Memory B cell (primary cell): ENCODE data around the gene CA10.

ENCODE experiments used
- ATAC-seq: fragments of 150-1000 bp; cut with Tn5 transposase; 2 replicates; pipeline ENCODE4 v1.10.0; 2021; ENCODE audit warnings: low read depth, mild to moderate bottlenecking, moderate library complexity
- DNase-seq, 2 donors: peaks; one replicate each; pipeline ENCODE4 v3.0.0; 2022; ENCODE audit warnings: low spot score in 2 of 2
- H3K27ac Mint-ChIP-seq: one replicate; pipeline ENCODE4 v1.8.0; 2022; ENCODE audit warnings: mild to moderate bottlenecking, moderate library complexity, mixed read lengths
- H3K27me3 Mint-ChIP-seq: one replicate; pipeline ENCODE4 v1.8.0; 2022; ENCODE audit warnings: mixed read lengths
- H3K36me3 Mint-ChIP-seq: one replicate; pipeline ENCODE4 v1.8.0; 2022; ENCODE audit warnings: mild to moderate bottlenecking, mixed read lengths
- H3K4me1 Mint-ChIP-seq: one replicate; pipeline ENCODE4 v1.8.0; 2022; ENCODE audit warnings: mixed read lengths
- H3K4me3 Mint-ChIP-seq: one replicate; pipeline ENCODE4 v1.8.0; 2022; ENCODE audit warnings: mild to moderate bottlenecking, moderate library complexity, mixed read lengths
- H3K9me3 Mint-ChIP-seq: one replicate; pipeline ENCODE4 v1.8.0; 2022; ENCODE audit warnings: mixed read lengths

The CA10 gene

DNA sequence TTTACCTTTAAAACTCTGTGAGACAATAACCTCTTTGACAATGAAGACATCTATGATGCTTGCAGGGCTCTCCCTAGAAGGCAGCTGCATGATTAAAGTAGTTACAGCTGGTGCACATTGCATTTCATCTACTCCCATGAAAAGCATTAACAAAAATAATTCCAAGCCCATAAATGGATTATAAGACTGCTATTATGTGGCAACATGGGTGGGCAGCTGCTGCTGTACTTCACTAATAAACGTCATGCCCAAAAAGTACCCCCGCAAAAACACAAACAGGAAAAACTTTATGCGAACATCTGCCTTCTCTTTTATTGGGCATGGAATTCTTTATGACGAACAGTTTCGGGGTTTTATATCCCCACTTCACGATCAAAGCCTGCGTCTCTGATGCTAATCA, 224.9 kb downstream of the CA10 start:
- Mint-ChIP-seq H3K27ac (no peak overlapping the region), H3K4me1 (no peaks in the 10 kb centered on the region), H3K4me3 (no peak overlapping the region), H3K27me3 (peaks cover 2% of the 10 kb centered on the region), H3K9me3 (peaks cover 10% of the 10 kb centered on the region), H3K36me3 (no peaks in the 10 kb centered on the region)
- no peak for ATAC-seq
- no peak for DNase-seq

DNA sequence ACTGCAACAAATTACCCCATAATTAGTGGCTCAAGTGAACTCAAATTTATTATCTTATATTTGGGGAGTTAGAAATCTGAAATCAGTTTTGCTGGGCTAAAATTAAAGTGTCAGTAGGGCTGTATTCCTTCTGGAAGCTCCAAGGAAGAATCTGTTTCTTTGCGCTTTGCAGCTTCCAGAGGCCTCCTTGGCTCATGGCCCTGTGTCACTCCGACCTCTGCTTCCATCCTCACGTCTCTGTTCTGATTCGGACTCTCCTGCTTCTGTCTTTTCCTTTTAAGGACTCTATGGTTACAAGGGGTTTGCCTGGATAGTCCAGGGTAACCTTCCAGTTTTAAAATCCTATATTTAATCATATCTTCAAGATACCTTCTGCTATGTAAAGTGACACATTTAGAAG, 232.1 kb downstream of the CA10 start:
- peaks cover 7% of the 10 kb centered on the region for H3K9me3 Mint-ChIP-seq
- ATAC-seq (no peak), DNase-seq (no peak)
- no peaks in the 10 kb centered on the region for H3K36me3 Mint-ChIP-seq
- no peaks in the 10 kb centered on the region for H3K4me1 Mint-ChIP-seq
- no peak overlapping the region for H3K27ac Mint-ChIP-seq
- no peak overlapping the region for H3K4me3 Mint-ChIP-seq
- H3K27me3 Mint-ChIP-seq, result peaks cover 2% of the 10 kb centered on the region

DNA sequence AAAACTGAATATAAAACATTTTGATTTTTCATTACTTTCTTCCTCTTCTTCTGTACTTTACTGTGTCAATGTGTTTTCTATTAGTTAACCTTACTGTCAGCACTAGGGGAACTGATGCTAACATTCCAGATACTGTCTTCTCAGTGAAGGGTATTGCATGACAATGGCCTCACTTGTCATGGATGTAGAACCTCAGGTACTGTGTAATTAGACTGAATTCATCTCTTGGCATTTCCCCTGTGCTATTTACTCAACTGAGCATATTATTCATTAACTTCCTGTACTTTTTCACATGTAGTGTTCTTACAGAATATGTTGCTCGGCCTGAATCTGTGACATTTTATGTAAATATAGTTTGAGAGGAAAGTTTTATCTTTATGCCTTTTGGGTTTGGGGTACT, 237.0 kb downstream of the CA10 start:
- H3K9me3 Mint-ChIP-seq, result peaks cover 6% of the 10 kb centered on the region
- H3K27me3 Mint-ChIP-seq, result no peaks in the 10 kb centered on the region
- DNase-seq (no peak), ATAC-seq (no peak)
- no peak overlapping the region for H3K4me3 Mint-ChIP-seq
- H3K27ac Mint-ChIP-seq, result no peak overlapping the region
- no peaks in the 10 kb centered on the region for H3K4me1 Mint-ChIP-seq
- no peaks in the 10 kb centered on the region for H3K36me3 Mint-ChIP-seq

DNA sequence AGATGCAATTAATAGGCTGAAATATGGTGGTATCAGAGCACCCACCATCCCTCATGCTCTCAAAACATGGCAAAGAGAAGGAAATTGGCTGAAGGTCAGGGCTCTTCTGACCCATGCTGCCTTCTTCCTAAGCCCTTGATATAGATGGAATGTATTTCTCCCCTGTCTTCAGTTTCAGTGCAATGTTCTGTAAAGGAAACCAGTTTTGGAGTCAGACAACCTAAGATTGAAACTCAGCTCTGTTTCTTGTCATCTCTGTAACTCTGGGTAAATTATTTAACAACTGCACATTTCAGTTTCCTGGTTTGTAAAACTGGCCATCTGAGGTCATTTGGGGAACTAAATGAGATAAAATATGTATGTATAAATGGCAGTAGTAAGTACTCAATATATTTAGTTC, 243.9 kb downstream of the CA10 start:
- Mint-ChIP-seq H3K27ac (no peak overlapping the region), H3K27me3 (no peaks in the 10 kb centered on the region), H3K4me3 (no peak overlapping the region), H3K9me3 (peaks cover 1% of the 10 kb centered on the region), H3K4me1 (no peaks in the 10 kb centered on the region), H3K36me3 (no peaks in the 10 kb centered on the region)
- ATAC-seq (no peak), DNase-seq (no peak)

DNA sequence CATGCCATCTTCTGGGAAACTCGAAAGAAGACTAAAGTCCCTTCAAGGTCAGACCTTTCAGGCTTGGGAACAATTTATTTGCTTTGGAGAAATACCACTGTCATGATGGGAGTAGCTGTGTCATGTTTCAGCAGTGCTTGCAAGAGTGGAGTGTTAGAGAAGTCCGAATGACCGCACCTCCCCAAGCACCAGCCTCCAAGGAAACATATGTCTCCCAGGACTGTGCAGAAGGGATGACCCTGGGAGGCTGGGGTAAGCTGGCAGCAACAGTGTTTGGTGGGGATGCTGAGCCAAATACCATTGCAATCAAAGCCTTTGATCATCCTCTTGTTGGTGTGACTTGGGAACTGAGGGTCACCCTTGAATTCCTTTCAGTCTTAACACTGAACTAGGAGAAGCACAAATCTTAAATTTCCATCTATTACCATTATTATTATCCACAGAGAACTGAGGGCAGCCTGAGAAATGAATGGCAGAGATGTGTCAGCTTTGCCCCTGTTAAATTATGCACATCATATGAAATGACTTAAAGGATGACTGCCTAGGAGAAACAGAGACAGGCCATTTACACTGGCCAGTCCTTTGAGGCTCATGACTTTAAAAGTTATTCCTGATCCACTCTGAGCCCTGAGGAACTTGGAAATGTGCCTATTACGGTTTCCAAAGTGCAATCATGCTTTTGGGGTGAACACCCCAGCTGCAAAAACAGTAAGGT, 244.9 kb downstream of the CA10 start:
- ATAC-seq, result no peak
- H3K36me3 Mint-ChIP-seq, result no peaks in the 10 kb centered on the region
- H3K4me1 Mint-ChIP-seq, result no peaks in the 10 kb centered on the region
- no peaks in the 10 kb centered on the region for H3K27me3 Mint-ChIP-seq
- no peak for DNase-seq
- H3K9me3 Mint-ChIP-seq, result peaks cover 1% of the 10 kb centered on the region
- no peak overlapping the region for H3K4me3 Mint-ChIP-seq
- no peak overlapping the region for H3K27ac Mint-ChIP-seq

DNA sequence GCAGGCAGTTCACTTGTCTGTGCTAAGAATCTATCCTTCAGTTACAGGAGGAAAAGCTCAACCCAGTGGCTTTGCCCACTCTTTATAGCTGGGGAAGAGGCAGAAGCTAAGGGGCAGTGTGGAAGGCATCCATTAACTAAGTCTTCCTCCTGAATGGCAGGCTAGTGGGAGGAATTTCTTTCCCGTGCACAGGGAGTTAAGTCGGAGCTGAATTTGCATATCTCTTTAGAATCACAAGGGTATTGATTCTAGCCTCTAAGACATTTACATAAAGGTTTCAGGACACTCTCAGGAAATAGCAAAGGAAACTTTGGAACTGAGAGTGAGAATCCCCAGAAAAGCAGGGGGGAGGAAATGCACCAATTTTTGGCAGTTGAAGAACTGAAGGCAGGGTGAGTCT, 245.6 kb downstream of the CA10 start:
- Mint-ChIP-seq H3K36me3 (no peaks in the 10 kb centered on the region), H3K9me3 (peaks cover 1% of the 10 kb centered on the region), H3K27ac (no peak overlapping the region), H3K4me1 (no peaks in the 10 kb centered on the region), H3K4me3 (no peak overlapping the region), H3K27me3 (no peaks in the 10 kb centered on the region)
- ATAC-seq, result no peak
- no peak for DNase-seq

DNA sequence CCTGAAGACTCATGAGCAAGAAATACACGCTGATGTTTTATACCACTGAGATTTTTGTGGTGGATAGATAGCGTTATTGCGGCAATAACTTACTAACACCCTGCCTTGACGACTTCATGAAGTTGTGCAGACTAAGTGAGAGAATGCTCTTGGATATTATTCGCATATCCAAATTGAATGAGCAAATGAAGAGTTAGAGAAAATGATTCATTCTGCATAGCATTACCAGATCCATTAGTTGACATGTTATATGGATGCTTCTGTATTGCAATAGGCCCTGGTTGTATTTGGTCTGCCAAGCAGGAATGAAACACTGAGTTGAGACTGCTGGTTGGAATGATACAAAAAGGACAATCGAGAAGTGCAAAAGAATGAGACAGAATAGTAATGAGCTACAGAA, 247.3 kb downstream of the CA10 start:
- Mint-ChIP-seq H3K9me3 (peaks cover 1% of the 10 kb centered on the region), H3K4me3 (no peak overlapping the region), H3K36me3 (no peaks in the 10 kb centered on the region), H3K4me1 (no peaks in the 10 kb centered on the region), H3K27ac (no peak overlapping the region), H3K27me3 (no peaks in the 10 kb centered on the region)
- ATAC-seq (no peak), DNase-seq (no peak)

DNA sequence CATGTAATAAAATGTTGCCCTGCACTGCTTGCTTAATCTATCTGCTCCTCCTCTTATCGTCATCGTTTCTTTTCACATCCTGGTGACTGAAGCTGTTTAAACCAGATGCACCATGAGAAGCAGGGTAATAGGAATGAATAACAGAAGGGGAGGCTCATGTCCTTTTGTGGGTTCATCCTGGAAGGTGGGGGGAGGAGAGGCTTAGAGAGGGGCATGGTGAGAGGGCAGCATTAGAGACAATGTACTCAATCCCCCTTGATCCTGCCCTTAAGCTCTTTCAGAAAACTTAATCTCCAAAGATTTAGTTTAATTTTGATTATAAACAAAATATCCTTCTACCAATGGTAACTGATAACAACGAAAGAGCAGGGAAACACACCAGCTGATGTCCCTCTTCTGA, 248.5 kb downstream of the CA10 start:
- ATAC-seq (no peak), DNase-seq (no peak)
- H3K4me1 Mint-ChIP-seq, result no peaks in the 10 kb centered on the region
- H3K27me3 Mint-ChIP-seq, result no peaks in the 10 kb centered on the region
- H3K27ac Mint-ChIP-seq, result no peak overlapping the region
- H3K4me3 Mint-ChIP-seq, result no peak overlapping the region
- H3K9me3 Mint-ChIP-seq, result peaks cover 1% of the 10 kb centered on the region
- H3K36me3 Mint-ChIP-seq, result no peaks in the 10 kb centered on the region

DNA sequence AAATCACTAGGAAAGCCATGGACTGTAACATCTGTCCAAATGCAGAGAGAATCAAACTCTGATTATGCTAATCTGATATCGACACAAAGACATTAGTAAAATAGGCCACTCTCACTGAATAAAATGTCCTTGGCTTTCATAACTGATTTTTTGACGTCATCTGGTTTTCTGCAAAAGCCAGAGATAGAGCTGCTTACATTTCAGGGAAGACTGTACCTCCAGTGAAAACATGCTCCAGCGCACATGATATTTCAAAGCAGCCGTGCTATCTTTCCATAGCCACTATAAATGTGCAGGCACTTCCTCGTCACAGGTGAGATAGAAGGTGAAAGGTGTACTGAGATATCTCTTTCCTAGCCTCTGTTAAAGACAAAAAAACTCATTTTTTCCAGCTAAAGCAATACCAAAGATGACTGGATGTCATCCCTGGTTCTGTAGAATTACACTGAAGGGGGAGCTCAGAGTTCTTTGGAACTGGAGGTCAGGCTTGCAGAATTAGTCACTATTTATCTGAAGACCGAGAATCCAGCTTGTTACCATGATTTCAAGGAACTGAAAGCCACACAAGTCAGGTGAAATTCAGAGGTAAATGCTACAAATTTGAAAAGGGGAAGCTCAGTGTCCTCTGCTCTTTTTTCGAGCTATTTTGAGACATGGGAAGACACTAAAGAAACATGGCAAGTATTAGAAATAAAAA, 249.5 kb downstream of the CA10 start:
- DNase-seq, result no peak
- no peaks in the 10 kb centered on the region for H3K4me1 Mint-ChIP-seq
- no peak overlapping the region for H3K4me3 Mint-ChIP-seq
- no peaks in the 10 kb centered on the region for H3K27me3 Mint-ChIP-seq
- H3K36me3 Mint-ChIP-seq, result no peaks in the 10 kb centered on the region
- H3K9me3 Mint-ChIP-seq, result peaks cover 1% of the 10 kb centered on the region
- ATAC-seq, result no peak
- H3K27ac Mint-ChIP-seq, result no peak overlapping the region

DNA sequence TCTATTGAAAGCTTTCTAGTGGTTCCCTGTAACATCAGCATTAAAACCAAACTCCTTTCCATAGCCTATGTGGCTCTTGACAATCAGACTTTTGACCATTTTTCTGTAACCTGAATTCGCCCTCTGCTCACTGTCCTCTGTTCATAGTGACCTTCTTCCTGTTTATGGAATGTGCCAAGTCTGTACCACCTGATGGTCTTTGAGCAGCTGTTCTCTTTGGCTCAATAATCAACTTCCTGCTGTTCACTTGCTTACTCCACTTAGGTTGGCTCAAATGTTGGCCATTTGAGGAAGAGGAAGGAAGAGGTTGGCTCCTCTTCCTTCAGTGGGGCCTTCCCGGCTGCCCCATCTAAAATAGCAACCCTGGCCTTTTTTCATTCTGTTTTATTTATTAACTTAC, 251.5 kb downstream of the CA10 start:
- Mint-ChIP-seq H3K27ac (no peak overlapping the region), H3K9me3 (peaks cover 1% of the 10 kb centered on the region), H3K4me3 (no peak overlapping the region), H3K4me1 (no peaks in the 10 kb centered on the region), H3K36me3 (no peaks in the 10 kb centered on the region), H3K27me3 (no peaks in the 10 kb centered on the region)
- ATAC-seq (no peak), DNase-seq (no peak)

DNA sequence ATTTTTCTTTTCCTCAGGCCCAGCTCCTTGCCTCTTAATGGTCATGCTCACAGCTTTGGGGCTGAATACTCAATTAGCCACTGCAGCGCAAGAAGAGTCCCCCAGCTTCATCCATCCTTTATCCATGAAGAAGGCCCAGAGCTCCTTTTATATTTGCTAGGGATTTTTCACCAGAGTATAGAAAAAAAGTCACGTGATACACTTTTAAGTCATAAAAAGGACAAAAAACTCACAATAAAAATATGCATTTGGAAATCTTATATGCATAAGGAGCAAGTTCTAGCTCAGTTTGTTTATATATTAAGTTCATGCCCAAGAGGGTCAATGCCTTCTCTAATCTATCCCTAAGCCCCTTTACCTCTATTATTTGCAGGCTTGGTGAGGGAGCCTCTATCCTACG, 254.1 kb downstream of the CA10 start:
- Mint-ChIP-seq H3K27me3 (no peaks in the 10 kb centered on the region), H3K4me3 (no peak overlapping the region), H3K36me3 (no peaks in the 10 kb centered on the region), H3K4me1 (no peaks in the 10 kb centered on the region), H3K9me3 (no peaks in the 10 kb centered on the region), H3K27ac (no peak overlapping the region)
- DNase-seq (no peak), ATAC-seq (no peak)

DNA sequence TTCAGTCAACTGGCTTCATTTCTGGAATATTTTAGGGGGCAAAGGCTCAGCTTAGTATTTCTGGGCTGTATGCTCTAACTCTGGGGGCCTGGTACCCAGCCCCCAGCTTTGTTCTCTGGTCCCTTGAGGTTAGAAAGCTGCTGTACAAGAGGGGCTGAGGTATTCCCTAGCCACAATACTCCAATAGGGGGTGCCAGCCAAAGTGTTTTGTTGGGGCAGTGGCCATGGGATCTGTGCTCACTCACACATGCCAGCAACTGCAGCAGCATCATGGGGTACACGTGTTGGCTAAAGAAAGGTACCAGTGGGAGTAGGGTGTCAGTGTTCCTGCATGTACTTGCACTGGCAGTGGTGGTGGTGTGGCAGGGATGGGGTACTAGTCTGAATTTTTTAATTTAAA, 257.3 kb downstream of the CA10 start:
- ATAC-seq, result no peak
- Mint-ChIP-seq H3K9me3 (peaks cover 2% of the 10 kb centered on the region), H3K4me3 (no peak overlapping the region), H3K27me3 (no peaks in the 10 kb centered on the region), H3K4me1 (no peaks in the 10 kb centered on the region), H3K27ac (no peak overlapping the region), H3K36me3 (no peaks in the 10 kb centered on the region)
- no peak for DNase-seq

DNA sequence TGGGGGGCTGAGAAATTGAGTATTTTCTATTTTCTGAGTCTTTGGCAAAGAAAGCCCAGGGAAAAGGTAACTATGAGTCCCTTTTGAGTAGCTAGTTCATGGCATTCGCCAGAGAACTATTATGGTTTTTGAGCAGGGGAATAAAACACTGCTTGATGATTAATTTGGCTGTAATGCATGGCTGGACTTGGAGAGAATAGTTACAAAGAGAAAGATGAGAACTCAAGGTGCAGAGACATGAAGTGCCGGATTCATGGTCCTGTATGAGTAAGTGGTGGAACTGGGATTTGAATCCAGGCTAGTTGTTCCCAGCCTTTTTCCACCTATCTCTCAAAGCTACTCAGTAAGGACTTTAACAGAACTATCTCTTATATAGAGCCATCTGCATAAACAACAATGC, 266.6 kb downstream of the CA10 start:
- H3K4me3 Mint-ChIP-seq, result no peak overlapping the region
- DNase-seq, result no peak
- H3K4me1 Mint-ChIP-seq, result no peaks in the 10 kb centered on the region
- no peak overlapping the region for H3K27ac Mint-ChIP-seq
- no peak for ATAC-seq
- no peaks in the 10 kb centered on the region for H3K27me3 Mint-ChIP-seq
- no peaks in the 10 kb centered on the region for H3K36me3 Mint-ChIP-seq
- H3K9me3 Mint-ChIP-seq, result peaks cover 8% of the 10 kb centered on the region

DNA sequence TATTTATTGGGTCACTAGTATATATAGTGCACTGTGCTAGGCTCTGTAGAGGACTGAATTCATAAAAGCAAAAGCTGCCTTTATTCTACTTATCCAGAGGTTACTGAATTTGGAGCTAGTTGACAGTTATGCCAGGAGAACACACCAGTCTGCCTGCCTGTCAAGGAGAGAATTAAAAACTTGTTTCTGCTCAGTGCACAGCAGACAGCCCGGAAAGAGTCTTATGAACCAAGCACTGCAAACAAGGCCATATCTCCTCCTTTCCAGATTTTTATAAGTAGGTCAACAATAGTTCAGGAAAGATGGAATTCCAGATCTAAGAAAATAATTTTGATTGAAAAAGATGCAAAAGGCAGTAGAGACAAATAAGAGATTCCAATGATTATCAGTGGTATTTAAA, 267.8 kb downstream of the CA10 start:
- Mint-ChIP-seq H3K9me3 (peaks cover 7% of the 10 kb centered on the region), H3K27ac (no peak overlapping the region)
- ATAC-seq, result no peak

DNA sequence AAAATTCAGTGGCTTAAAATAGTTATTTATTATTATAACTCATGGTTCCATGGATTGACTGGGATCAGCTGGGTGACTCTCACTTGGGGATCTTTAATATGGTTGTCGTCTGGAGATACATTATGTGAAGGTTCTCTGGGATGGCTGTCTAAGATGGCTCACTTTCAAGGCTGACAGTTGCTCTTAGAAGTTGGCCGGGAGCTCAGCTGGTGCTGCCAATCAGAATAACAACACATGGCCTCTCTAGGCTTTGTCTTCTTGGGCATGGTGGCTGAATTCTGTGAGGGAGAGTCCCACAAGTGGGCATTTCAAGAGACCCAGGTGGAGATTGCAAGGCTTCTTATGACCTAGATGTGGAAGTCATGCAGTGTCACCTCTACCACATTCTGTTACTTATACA, 269.7 kb downstream of the CA10 start:
- DNase-seq (no peak), ATAC-seq (no peak)
- Mint-ChIP-seq H3K4me3 (no peak overlapping the region), H3K27ac (no peak overlapping the region), H3K36me3 (no peaks in the 10 kb centered on the region), H3K9me3 (peaks cover 9% of the 10 kb centered on the region), H3K4me1 (no peaks in the 10 kb centered on the region), H3K27me3 (no peaks in the 10 kb centered on the region)

More for the DNA sequence above, 267.8 kb downstream of the CA10 start:
- no peaks in the 10 kb centered on the region for H3K4me1 Mint-ChIP-seq
- H3K4me3 Mint-ChIP-seq, result no peak overlapping the region
- no peak for DNase-seq
- H3K36me3 Mint-ChIP-seq, result no peaks in the 10 kb centered on the region
- no peaks in the 10 kb centered on the region for H3K27me3 Mint-ChIP-seq
